SK-N-SH treated with all-trans-retinoic acid at 6 μM for 48 hours (cell line): ENCODE measurements around the gene RAET1L.
A peak's percentile ranks its signal among the peaks of the same experiment; 100 is the strongest.

Experiments used
- ATAC-seq: fragments of 200-7000 bp; cut with Tn5 transposase; 3 replicates; pipeline ENCODE4 v1.9.1; 2020; ENCODE audit warnings: mild to moderate bottlenecking, moderate library complexity
- ARNTL ChIP-seq: fragments of 450-650 bp; formaldehyde crosslinking; IDR thresholded peaks from 2 replicates; pipeline ENCODE4 v1.5.0; 2020; ENCODE audit warnings: low read depth, mild to moderate bottlenecking, moderate library complexity, borderline replicate concordance
- BACH2 ChIP-seq: fragments of 250-450 bp; sonication (Bioruptor Pico); IDR thresholded peaks from 2 replicates; pipeline ENCODE4 v1.9.0; 2021; ENCODE audit warnings: mild to moderate bottlenecking, borderline replicate concordance
- CSDC2 ChIP-seq: fragments of 250-450 bp; sonication (Bioruptor Pico); IDR thresholded peaks from 2 replicates; pipeline ENCODE4 v1.5.0; 2020; ENCODE audit warnings: mild to moderate bottlenecking, moderate library complexity
- ESRRG ChIP-seq: fragments of 250-450 bp; sonication (Bioruptor Pico); IDR thresholded peaks from 2 replicates; pipeline ENCODE4 v1.6.1; 2021; ENCODE audit warnings: mild to moderate bottlenecking
- GLIS3 ChIP-seq: fragments of 250-450 bp; sonication (Bioruptor Pico); IDR thresholded peaks from 2 replicates; pipeline ENCODE4 v1.5.0; 2020; ENCODE audit warnings: mild to moderate bottlenecking, moderate library complexity
- ISL1 ChIP-seq: fragments of 250-450 bp; sonication (Bioruptor Pico); IDR thresholded peaks from 2 replicates; pipeline ENCODE4 v2.1.2; 2022; ENCODE audit warnings: mild to moderate bottlenecking, moderate library complexity
- OSR1 ChIP-seq: fragments of 250-450 bp; sonication (Bioruptor Pico); IDR thresholded peaks from 2 replicates; pipeline ENCODE4 v1.8.0; 2022; ENCODE audit warnings: moderate library complexity, mild to moderate bottlenecking, inconsistent platforms
- PPARA ChIP-seq: fragments of 250-450 bp; sonication (Bioruptor Pico); IDR thresholded peaks from 2 replicates; pipeline ENCODE4 v1.5.0; 2020; ENCODE audit warnings: mild to moderate bottlenecking, borderline replicate concordance
- RARB ChIP-seq: fragments of 250-450 bp; sonication (Bioruptor Pico); IDR thresholded peaks from 2 replicates; pipeline ENCODE4 v1.8.0; 2021; ENCODE audit warnings: mild to moderate bottlenecking, moderate library complexity
- SNAI2 ChIP-seq: fragments of 250-450 bp; sonication (Bioruptor Pico); IDR thresholded peaks from 2 replicates; pipeline ENCODE4 v1.5.0; 2020; ENCODE audit warnings: mild to moderate bottlenecking, moderate library complexity
- TOX ChIP-seq: fragments of 250-450 bp; sonication (Bioruptor Pico); IDR thresholded peaks from 2 replicates; pipeline ENCODE4 v1.8.0; 2021; ENCODE audit warnings: mild to moderate bottlenecking, moderate library complexity, borderline replicate concordance
- ZC3H10 ChIP-seq: fragments of 250-450 bp; sonication (Bioruptor Pico); IDR thresholded peaks from 2 replicates; pipeline ENCODE4 v1.5.1; 2021; ENCODE audit warnings: mild to moderate bottlenecking, moderate library complexity
- ZFP3 ChIP-seq: fragments of 250-450 bp; sonication (Bioruptor Pico); IDR thresholded peaks from 2 replicates; pipeline ENCODE4 v1.5.0; 2020; ENCODE audit warnings: mild to moderate bottlenecking, moderate library complexity
- ZFP30 ChIP-seq: fragments of 450-650 bp; formaldehyde crosslinking; IDR thresholded peaks from 2 replicates; pipeline ENCODE4 v1.5.0; 2022; ENCODE audit warnings: mild to moderate bottlenecking, moderate library complexity
- ZNF565 ChIP-seq: fragments of 450-650 bp; formaldehyde crosslinking; conservative IDR thresholded peaks from 2 replicates; pipeline ENCODE4 v1.5.0; 2020; ENCODE audit warnings: low read depth, mild to moderate bottlenecking, moderate library complexity
- ZNF70 ChIP-seq: fragments of 450-650 bp; formaldehyde crosslinking; IDR thresholded peaks from 2 replicates; pipeline ENCODE4 v1.5.0; 2020; ENCODE audit warnings: mild to moderate bottlenecking, moderate library complexity
- TF ChIP-seq, protein P1 (sequence below): fragments of 250-450 bp; sonication (Bioruptor Pico); IDR thresholded peaks from 2 replicates; pipeline ENCODE4 v1.8.0; 2020; ENCODE audit warnings: mild to moderate bottlenecking, moderate library complexity, borderline replicate concordance
- TF ChIP-seq, protein P2 (sequence below): fragments of 250-450 bp; sonication (Bioruptor Pico); IDR thresholded peaks from 2 replicates; pipeline ENCODE4 v1.8.0; 2021; ENCODE audit warnings: low read depth, mild to moderate bottlenecking, moderate library complexity, borderline replicate concordance
- TF ChIP-seq, protein P3 (sequence below): fragments of 250-450 bp; sonication (Bioruptor Pico); IDR thresholded peaks from 2 replicates; pipeline ENCODE4 v1.5.1; 2021; ENCODE audit warnings: mild to moderate bottlenecking, moderate library complexity
- TF ChIP-seq, protein P4 (sequence below): fragments of 250-450 bp; sonication (Bioruptor Pico); IDR thresholded peaks from 2 replicates; pipeline ENCODE4 v1.5.1; 2020; ENCODE audit warnings: low read depth, mild to moderate bottlenecking, moderate library complexity

Gene RAET1L

DNA sequence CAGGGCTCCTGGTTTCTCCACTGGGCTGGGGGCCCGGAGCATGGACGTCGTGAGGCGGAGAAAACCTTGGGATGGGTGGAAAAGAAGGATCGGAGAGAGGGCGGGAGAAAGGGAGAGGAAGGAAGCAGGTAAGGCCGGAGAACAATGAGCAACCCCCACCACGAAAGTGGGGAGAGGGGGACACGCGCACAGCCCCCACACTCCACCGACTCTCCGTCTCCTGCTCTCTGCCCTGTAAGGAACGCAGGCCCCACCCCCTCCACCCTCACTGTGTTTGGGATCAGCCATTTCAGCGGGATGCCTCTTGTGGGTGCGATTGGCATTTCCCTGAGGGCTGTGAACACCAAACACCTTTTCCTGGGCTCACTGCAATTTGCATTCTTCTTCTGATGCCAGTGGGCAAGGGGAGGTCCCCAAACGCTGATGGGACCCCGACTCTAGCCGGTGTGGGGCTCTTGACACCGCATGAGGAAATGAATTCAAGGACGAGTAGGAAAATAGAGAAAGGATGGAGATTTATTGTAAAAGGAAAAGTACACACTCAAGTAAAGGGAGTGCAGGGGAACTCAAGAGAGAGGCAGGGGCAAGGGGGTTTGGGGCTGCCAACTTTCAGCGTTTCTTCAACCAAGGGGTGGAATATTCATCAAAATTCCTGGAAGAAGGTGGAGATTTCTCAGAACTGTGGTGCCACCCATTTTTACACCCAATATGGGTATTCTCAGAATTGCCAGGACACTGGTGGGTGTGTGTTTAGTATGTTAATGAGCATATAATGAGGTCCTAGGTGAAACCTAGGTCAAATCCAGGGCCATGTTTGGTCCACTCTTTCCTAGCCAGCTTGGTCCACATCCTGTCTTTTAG, 13.1 kb upstream of the RAET1L start:
- TF ChIP-seq TOX (no peak), ZNF70 (CRISPR knock-in tag) (no peak), ZC3H10 (CRISPR knock-in tag) (no peak), GLIS3 (CRISPR knock-in tag) (no peak), BACH2 (CRISPR knock-in tag) (no peak), SNAI2 (CRISPR knock-in tag) (no peak), ISL1 (CRISPR knock-in tag) (no peak), ZNF565 (CRISPR knock-in tag) (no peak), PPARA (CRISPR knock-in tag) (no peak), ZFP30 (CRISPR knock-in tag) (no peak), ESRRG (CRISPR knock-in tag) (no peak), CSDC2 (CRISPR knock-in tag) (no peak), RARB (CRISPR knock-in tag) (no peak)
- TF ChIP-seq, protein P1, sequence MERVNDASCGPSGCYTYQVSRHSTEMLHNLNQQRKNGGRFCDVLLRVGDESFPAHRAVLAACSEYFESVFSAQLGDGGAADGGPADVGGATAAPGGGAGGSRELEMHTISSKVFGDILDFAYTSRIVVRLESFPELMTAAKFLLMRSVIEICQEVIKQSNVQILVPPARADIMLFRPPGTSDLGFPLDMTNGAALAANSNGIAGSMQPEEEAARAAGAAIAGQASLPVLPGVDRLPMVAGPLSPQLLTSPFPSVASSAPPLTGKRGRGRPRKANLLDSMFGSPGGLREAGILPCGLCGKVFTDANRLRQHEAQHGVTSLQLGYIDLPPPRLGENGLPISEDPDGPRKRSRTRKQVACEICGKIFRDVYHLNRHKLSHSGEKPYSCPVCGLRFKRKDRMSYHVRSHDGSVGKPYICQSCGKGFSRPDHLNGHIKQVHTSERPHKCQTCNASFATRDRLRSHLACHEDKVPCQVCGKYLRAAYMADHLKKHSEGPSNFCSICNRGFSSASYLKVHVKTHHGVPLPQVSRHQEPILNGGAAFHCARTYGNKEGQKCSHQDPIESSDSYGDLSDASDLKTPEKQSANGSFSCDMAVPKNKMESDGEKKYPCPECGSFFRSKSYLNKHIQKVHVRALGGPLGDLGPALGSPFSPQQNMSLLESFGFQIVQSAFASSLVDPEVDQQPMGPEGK, result no peak
- TF ChIP-seq, protein P2, sequence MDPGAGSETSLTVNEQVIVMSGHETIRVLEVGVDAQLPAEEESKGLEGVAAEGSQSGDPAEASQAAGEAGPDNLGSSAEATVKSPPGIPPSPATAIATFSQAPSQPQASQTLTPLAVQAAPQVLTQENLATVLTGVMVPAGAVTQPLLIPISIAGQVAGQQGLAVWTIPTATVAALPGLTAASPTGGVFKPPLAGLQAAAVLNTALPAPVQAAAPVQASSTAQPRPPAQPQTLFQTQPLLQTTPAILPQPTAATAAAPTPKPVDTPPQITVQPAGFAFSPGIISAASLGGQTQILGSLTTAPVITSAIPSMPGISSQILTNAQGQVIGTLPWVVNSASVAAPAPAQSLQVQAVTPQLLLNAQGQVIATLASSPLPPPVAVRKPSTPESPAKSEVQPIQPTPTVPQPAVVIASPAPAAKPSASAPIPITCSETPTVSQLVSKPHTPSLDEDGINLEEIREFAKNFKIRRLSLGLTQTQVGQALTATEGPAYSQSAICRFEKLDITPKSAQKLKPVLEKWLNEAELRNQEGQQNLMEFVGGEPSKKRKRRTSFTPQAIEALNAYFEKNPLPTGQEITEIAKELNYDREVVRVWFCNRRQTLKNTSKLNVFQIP, result no peak
- TF ChIP-seq, all 23 proteins: peak for 0

DNA sequence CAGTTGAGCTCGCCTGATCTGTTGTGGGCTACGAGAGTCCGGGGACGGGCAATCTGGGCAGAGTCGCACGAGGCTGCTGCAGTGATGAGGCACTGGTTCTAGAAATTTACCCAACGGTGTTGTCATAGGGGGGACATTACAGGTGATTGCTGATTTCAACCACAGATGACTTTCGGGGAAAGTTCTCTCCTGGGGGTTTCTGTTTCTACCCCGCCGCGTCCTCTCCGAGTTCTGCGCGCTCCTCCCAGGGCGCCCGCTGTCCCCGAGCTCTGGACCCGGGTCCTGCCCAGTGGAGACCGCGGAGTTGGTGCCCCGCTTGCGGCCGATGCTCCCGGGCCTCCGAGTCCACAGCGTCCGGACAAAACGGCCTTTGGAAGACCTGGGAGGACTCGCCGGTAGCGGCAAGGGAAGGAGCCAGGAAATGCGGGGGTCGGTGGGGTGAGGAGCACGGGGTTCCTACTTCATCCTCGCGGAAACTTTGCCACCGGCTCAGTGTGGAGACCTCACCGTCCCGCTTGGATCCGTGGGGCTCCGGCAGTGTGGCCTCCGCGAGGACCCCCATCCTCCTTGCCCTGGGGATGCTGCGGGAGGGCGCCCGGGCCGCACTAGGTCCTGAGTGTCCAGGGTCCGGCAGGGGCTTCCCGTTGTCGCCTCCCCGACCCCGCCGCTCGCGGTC, 12.3 kb upstream of the RAET1L start:
- ATAC-seq, result peak; percentile 27; the same call in 2 of the 3 replicates
- TF ChIP-seq ZFP3 (CRISPR knock-in tag) (no peak), PPARA (CRISPR knock-in tag) (no peak), ISL1 (CRISPR knock-in tag) (no peak), ARNTL (no peak), OSR1 (CRISPR knock-in tag) (no peak), RARB (CRISPR knock-in tag) (no peak), BACH2 (CRISPR knock-in tag) (no peak), ZC3H10 (CRISPR knock-in tag) (no peak), ZNF70 (CRISPR knock-in tag) (no peak), ZFP30 (CRISPR knock-in tag) (no peak)
- TF ChIP-seq, protein P3, sequence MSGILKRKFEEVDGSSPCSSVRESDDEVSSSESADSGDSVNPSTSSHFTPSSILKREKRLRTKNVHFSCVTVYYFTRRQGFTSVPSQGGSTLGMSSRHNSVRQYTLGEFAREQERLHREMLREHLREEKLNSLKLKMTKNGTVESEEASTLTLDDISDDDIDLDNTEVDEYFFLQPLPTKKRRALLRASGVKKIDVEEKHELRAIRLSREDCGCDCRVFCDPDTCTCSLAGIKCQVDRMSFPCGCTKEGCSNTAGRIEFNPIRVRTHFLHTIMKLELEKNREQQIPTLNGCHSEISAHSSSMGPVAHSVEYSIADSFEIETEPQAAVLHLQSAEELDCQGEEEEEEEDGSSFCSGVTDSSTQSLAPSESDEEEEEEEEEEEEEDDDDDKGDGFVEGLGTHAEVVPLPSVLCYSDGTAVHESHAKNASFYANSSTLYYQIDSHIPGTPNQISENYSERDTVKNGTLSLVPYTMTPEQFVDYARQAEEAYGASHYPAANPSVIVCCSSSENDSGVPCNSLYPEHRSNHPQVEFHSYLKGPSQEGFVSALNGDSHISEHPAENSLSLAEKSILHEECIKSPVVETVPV (CRISPR knock-in tag), result no peak
- TF ChIP-seq, protein P4, sequence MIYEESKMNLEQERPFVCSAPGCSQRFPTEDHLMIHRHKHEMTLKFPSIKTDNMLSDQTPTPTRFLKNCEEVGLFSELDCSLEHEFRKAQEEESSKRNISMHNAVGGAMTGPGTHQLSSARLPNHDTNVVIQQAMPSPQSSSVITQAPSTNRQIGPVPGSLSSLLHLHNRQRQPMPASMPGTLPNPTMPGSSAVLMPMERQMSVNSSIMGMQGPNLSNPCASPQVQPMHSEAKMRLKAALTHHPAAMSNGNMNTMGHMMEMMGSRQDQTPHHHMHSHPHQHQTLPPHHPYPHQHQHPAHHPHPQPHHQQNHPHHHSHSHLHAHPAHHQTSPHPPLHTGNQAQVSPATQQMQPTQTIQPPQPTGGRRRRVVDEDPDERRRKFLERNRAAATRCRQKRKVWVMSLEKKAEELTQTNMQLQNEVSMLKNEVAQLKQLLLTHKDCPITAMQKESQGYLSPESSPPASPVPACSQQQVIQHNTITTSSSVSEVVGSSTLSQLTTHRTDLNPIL (CRISPR knock-in tag), result no peak
- TF ChIP-seq, protein P2, result no peak

More for the DNA sequence above, 13.1 kb upstream of the RAET1L start:
- ATAC-seq, result peak; percentile 37; the same call in 1 of the 3 replicates

DNA sequence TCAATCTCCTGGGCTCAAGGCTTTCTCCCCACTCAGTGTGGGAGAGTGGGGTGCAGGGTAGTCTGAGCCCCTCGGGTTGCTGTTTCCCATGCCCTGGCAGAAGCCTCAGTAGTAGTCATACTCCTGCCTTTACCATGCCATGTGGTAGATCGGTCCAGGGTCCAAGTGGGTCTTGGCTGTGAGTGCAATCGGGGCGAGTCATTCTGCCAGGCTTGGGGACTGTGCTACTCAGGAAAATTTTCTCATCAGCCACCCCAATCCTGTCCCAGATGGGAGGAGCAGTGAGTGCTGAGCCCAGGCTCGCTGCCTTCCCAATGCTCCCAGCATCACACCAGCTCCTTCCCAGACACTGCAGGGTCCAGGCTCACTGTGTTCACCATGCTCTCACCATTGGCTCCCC, 10.7 kb upstream of the RAET1L start:
- TF ChIP-seq ARNTL (no peak), ZC3H10 (CRISPR knock-in tag) (no peak), OSR1 (CRISPR knock-in tag) (no peak), CSDC2 (CRISPR knock-in tag) (no peak)
- TF ChIP-seq, protein P4 (CRISPR knock-in tag), result no peak
- TF ChIP-seq, protein P1, result no peak
- no peak for ATAC-seq
